DOHH2 (cell line): ENCODE data around the gene NTPCR.

Source experiments
- H3F3A ChIP-seq: fragments of 200-600 bp; sonication (generic), shearing (Covaris generic); 2 replicates; pipeline ENCODE4 v1.6.0; 2016; ENCODE audit warnings: antibody characterized with exemption, mild to moderate bottlenecking; ENCODE audit not compliant: control insufficient read depth, insufficient read depth
- H3K27ac ChIP-seq: fragments of 200-600 bp; sonication (generic); 2 replicates; pipeline ENCODE4 v1.5.1; 2014; ENCODE audit warnings: low read depth, mild to moderate bottlenecking, low read length, moderate library complexity
- H3K27me3 ChIP-seq: fragments of 200-600 bp; sonication (generic); 2 replicates; pipeline ENCODE4 v1.6.1; 2014; ENCODE audit warnings: mild to moderate bottlenecking, low read length, mixed read lengths; ENCODE audit not compliant: control insufficient read depth
- H3K36me3 ChIP-seq: fragments of 200-600 bp; sonication (generic); 2 replicates; pipeline ENCODE4 v1.6.1; 2014; ENCODE audit warnings: mild to moderate bottlenecking, low read length, moderate library complexity, mixed read lengths; ENCODE audit not compliant: control insufficient read depth
- H3K4me1 ChIP-seq: fragments of 200-600 bp; sonication (generic); 2 replicates; pipeline ENCODE4 v1.6.1; 2014; ENCODE audit warnings: mild to moderate bottlenecking, low read length, mixed read lengths; ENCODE audit not compliant: control insufficient read depth
- H3K4me2 ChIP-seq: fragments of 200-600 bp; sonication (generic); 2 replicates; pipeline ENCODE4 v1.6.0; 2014; ENCODE audit warnings: mild to moderate bottlenecking, low read length, moderate library complexity
- H3K4me3 ChIP-seq: fragments of 200-600 bp; sonication (generic); 2 replicates; pipeline ENCODE4 v1.5.1; 2014; ENCODE audit warnings: mild to moderate bottlenecking, low read length, mixed read lengths
- H3K79me2 ChIP-seq: fragments of 200-600 bp; sonication (generic); 2 replicates; pipeline ENCODE4 v1.6.1; 2014; ENCODE audit warnings: mild to moderate bottlenecking, low read length, mixed read lengths; ENCODE audit not compliant: control insufficient read depth
- H3K9me2 ChIP-seq: fragments of 200-600 bp; sonication (generic); replicated peaks from 2 replicates; pipeline ENCODE4 v1.6.1; 2014; ENCODE audit warnings: mild to moderate bottlenecking, low read length, mixed read lengths; ENCODE audit not compliant: control insufficient read depth
- H3K9me3 ChIP-seq: fragments of 200-600 bp; sonication (generic); 2 replicates; pipeline ENCODE4 v1.6.1; 2014; ENCODE audit warnings: antibody characterized with exemption, low read length, mixed read lengths; ENCODE audit not compliant: control insufficient read depth, insufficient read depth
- H4K20me1 ChIP-seq: fragments of 200-600 bp; sonication (generic); 2 replicates; pipeline ENCODE4 v1.6.0; 2014; ENCODE audit warnings: low read depth, mild to moderate bottlenecking, antibody characterized with exemption, low read length, moderate library complexity; ENCODE audit not compliant: control insufficient read depth, insufficient read depth
- EZH2phosphoT487 ChIP-seq: fragments of 200-600 bp; sonication (generic); IDR thresholded peaks from 2 replicates; pipeline ENCODE4 v1.6.1; 2017; ENCODE audit warnings: borderline replicate concordance, mild to moderate bottlenecking, antibody characterized with exemption, low read length, moderate library complexity, mixed read lengths
- TF ChIP-seq, protein P1 (sequence below): fragments of 200-600 bp; sonication (generic); IDR thresholded peaks from one replicate; pipeline ENCODE4 v1.5.1; 2014; ENCODE audit warnings: antibody characterized with exemption, mild to moderate bottlenecking, low read depth, low read length; ENCODE audit not compliant: poor library complexity, severe bottlenecking

NTPCR gene

GRCh38 chr1:232915212-232915611 lies 35.2 kb upstream of the NTPCR start:
- Histone ChIP-seq H4K20me1 (no peaks in the 10 kb centered on the region), H3K4me1 (no peaks in the 10 kb centered on the region), H3K27ac (no peak overlapping the region), H3K9me2 (no peaks in the 10 kb centered on the region), H3K4me3 (no peak overlapping the region), H3F3A (no peaks in the 10 kb centered on the region), H3K4me2 (no peak overlapping the region), H3K36me3 (no peaks in the 10 kb centered on the region), H3K9me3 (no peaks in the 10 kb centered on the region), H3K79me2 (no peaks in the 10 kb centered on the region), H3K27me3 (no peaks in the 10 kb centered on the region)
- TF ChIP-seq EZH2phosphoT487, result no peak
- TF ChIP-seq, protein P1, sequence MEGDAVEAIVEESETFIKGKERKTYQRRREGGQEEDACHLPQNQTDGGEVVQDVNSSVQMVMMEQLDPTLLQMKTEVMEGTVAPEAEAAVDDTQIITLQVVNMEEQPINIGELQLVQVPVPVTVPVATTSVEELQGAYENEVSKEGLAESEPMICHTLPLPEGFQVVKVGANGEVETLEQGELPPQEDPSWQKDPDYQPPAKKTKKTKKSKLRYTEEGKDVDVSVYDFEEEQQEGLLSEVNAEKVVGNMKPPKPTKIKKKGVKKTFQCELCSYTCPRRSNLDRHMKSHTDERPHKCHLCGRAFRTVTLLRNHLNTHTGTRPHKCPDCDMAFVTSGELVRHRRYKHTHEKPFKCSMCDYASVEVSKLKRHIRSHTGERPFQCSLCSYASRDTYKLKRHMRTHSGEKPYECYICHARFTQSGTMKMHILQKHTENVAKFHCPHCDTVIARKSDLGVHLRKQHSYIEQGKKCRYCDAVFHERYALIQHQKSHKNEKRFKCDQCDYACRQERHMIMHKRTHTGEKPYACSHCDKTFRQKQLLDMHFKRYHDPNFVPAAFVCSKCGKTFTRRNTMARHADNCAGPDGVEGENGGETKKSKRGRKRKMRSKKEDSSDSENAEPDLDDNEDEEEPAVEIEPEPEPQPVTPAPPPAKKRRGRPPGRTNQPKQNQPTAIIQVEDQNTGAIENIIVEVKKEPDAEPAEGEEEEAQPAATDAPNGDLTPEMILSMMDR, result no peak

GRCh38 chr1:232917053-232917452 lies 33.4 kb upstream of the NTPCR start:
- no peaks in the 10 kb centered on the region for H3K27me3 ChIP-seq
- no peaks in the 10 kb centered on the region for H3K9me2 ChIP-seq
- H3K27ac ChIP-seq, result no peak overlapping the region
- H3K4me1 ChIP-seq, result no peaks in the 10 kb centered on the region
- no peak overlapping the region for H3K4me3 ChIP-seq
- no peaks in the 10 kb centered on the region for H3K79me2 ChIP-seq
- H3K36me3 ChIP-seq, result no peaks in the 10 kb centered on the region
- TF ChIP-seq, protein P1, result no peak
- no peak for TF ChIP-seq EZH2phosphoT487
- H3K4me2 ChIP-seq, result no peak overlapping the region
- no peaks in the 10 kb centered on the region for H4K20me1 ChIP-seq
- no peaks in the 10 kb centered on the region for H3K9me3 ChIP-seq
- no peaks in the 10 kb centered on the region for H3F3A ChIP-seq

DNA sequence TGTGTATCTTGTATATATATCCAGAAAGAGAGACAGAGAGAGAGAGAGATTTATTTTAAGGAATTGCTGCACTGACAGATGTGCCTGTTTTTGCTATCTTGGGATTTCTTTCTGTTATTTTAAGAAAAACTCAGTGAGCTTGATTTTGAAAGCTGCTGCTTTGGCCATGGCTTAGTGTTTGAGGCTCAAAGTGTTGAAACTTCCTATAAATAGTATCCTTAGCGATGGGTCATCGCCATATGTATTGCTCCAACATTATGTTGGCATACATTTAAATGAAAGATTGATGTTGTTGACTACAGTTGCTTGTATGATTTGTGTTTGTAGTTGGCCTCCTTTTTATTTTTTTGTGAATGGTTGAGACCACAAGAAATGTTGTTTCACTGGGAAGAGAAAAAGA lies 29.0 kb upstream of the NTPCR start:
- Histone ChIP-seq H3K4me2 (no peak overlapping the region), H4K20me1 (no peaks in the 10 kb centered on the region), H3K4me1 (no peaks in the 10 kb centered on the region), H3K27ac (no peak overlapping the region), H3K79me2 (no peaks in the 10 kb centered on the region), H3K36me3 (no peaks in the 10 kb centered on the region), H3K9me3 (no peaks in the 10 kb centered on the region), H3K4me3 (no peak overlapping the region), H3K9me2 (no peaks in the 10 kb centered on the region), H3F3A (no peaks in the 10 kb centered on the region), H3K27me3 (no peaks in the 10 kb centered on the region)
- TF ChIP-seq, protein P1, result no peak
- no peak for TF ChIP-seq EZH2phosphoT487

- Histone ChIP-seq H3K36me3 (no peaks in the 10 kb centered on the region), H3K4me1 (no peaks in the 10 kb centered on the region), H3K79me2 (no peaks in the 10 kb centered on the region), H4K20me1 (no peaks in the 10 kb centered on the region), H3K9me2 (no peaks in the 10 kb centered on the region), H3K4me3 (no peak overlapping the region), H3K4me2 (no peak overlapping the region), H3K27ac (no peak overlapping the region), H3F3A (no peaks in the 10 kb centered on the region), H3K27me3 (no peaks in the 10 kb centered on the region), H3K9me3 (no peaks in the 10 kb centered on the region; the same call in 1 of the 2 replicates)
- TF ChIP-seq, protein P1, result no peak
- no peak for TF ChIP-seq EZH2phosphoT487
Measured at GRCh38 chr1:232922485-232922884, 27.9 kb upstream of the NTPCR start.
